Keratinocyte (primary cell): ENCODE measurements around the gene ARHGAP31. TPM values are rescaled to one million over a fixed set of nuclear protein-coding genes. Genes with fewer than 3 reads are reported as not detected.

Experiments used
- DNase-seq: peaks from one replicate; pipeline ENCODE4 v3.0.0-alpha.2; 2011; ENCODE audit warnings: low read depth, missing footprints, low spot score
- FAIRE-seq: peaks from 2 replicates; lab custom pipeline; 2011; peaks lifted over from hg19 to GRCh38; lab: Jason Lieb, UNC
- H2AFZ ChIP-seq: 2 replicates; pipeline ENCODE4 v1.6.0; 2012; ENCODE audit warnings: low read length, control low read depth, inconsistent platforms; ENCODE audit not compliant: control insufficient read depth
- H3K27ac ChIP-seq: 2 replicates; pipeline ENCODE4 v1.5.1; 2011; ENCODE audit warnings: low read length; ENCODE audit not compliant: control insufficient read depth, insufficient read depth
- H3K27me3 ChIP-seq: 3 replicates; pipeline ENCODE4 v1.6.0; 2011; ENCODE audit warnings: low read length; ENCODE audit not compliant: control insufficient read depth, insufficient read depth; ENCODE audit errors: extremely low read depth
- H3K36me3 ChIP-seq, 2 experiments: 2 replicates in 1 of 2; 3 replicates in 1 of 2; pipeline ENCODE4 v1.5.1; 2011; ENCODE audit warnings: low read length in 2 of 2, mild to moderate bottlenecking in 1 of 2; ENCODE audit not compliant: control insufficient read depth in 2 of 2, insufficient read depth in 2 of 2; ENCODE audit errors: extremely low read depth in 1 of 2
- H3K4me1 ChIP-seq: 3 replicates; pipeline ENCODE4 v1.5.1; 2011; ENCODE audit warnings: low read length; ENCODE audit not compliant: control insufficient read depth, insufficient read depth; ENCODE audit errors: extremely low read depth
- H3K4me2 ChIP-seq: 3 replicates; pipeline ENCODE4 v1.6.0; 2011; ENCODE audit warnings: low read depth, low read length; ENCODE audit not compliant: control insufficient read depth, insufficient read depth; ENCODE audit errors: extremely low read depth
- H3K4me3 ChIP-seq, 3 experiments: fragments of 200-600 bp in 1 of 3; sonication (generic) in 1 of 3; 2 replicates in 2 of 3; 3 replicates in 1 of 3; pipeline ENCODE4 v1.5.1; 2011 to 2016; ENCODE audit warnings: low read length in 3 of 3, mild to moderate bottlenecking in 3 of 3, control low read depth in 2 of 3, inconsistent platforms in 1 of 3, low read depth in 1 of 3, mixed read lengths in 1 of 3, mixed run types in 1 of 3, moderate library complexity in 1 of 3; ENCODE audit not compliant: control insufficient read depth in 2 of 3, insufficient read depth in 2 of 3; ENCODE audit errors: extremely low read depth in 1 of 3
- H3K79me2 ChIP-seq: 2 replicates; pipeline ENCODE4 v1.6.0; 2012; ENCODE audit warnings: low read length; ENCODE audit not compliant: control insufficient read depth, insufficient read depth
- H3K9ac ChIP-seq: 3 replicates; pipeline ENCODE4 v1.6.0; 2011; ENCODE audit warnings: low read length; ENCODE audit not compliant: control insufficient read depth, insufficient read depth; ENCODE audit errors: extremely low read depth
- H3K9me1 ChIP-seq: 3 replicates; pipeline ENCODE4 v1.6.0; 2011; ENCODE audit warnings: low read length; ENCODE audit not compliant: control insufficient read depth, insufficient read depth; ENCODE audit errors: extremely low read depth
- H3K9me3 ChIP-seq: 2 replicates; pipeline ENCODE4 v1.5.1; 2012; ENCODE audit warnings: low read depth, low read length; ENCODE audit not compliant: control insufficient read depth
- H4K20me1 ChIP-seq: 3 replicates; pipeline ENCODE4 v1.6.0; 2011; ENCODE audit warnings: low read length; ENCODE audit not compliant: control insufficient read depth, insufficient read depth; ENCODE audit errors: extremely low read depth
- EZH2 ChIP-seq: IDR thresholded peaks from one replicate; pipeline ENCODE4 v1.6.1; 2012; ENCODE audit warnings: inconsistent platforms, mild to moderate bottlenecking, low read length, moderate library complexity
- dilution Hi-C: fragments of 300-500 bp; cut with MboI; formaldehyde crosslinking; loops from one replicate; pipeline ENCODE4 v1.7.0; 2020; ENCODE audit warnings: low sequenced_read_pairs; ENCODE audit not compliant: extremely low pct_ligation_motif_present
- polyA plus RNA-seq, 5 experiments: library from polyadenylated mRNA; depleted of rRNA in 3 of 5; stranded (reverse) in 3 of 5; stranded (forward) in 1 of 5; unstranded in 1 of 5; fragments of >200 nt; gene quantifications; 1 replicate in 1 of 5; 2 replicates in 3 of 5; 3 replicates in 1 of 5; pipeline versions ENCODE4 v1.2.1 to v1.2.3, GENCODE V29; 2011 to 2012; ENCODE audit warnings: missing spikeins in 2 of 5, low read depth in 1 of 5, low replicate concordance in 1 of 5
- TF ChIP-seq, protein P1 (sequence below), 3 experiments: IDR thresholded peaks in 1 of 3; conservative IDR thresholded peaks in 1 of 3; optimal IDR thresholded peaks in 1 of 3; 2 replicates in 2 of 3; 3 replicates in 1 of 3; pipeline versions ENCODE3 to v1.5.1; 2011; ENCODE audit warnings: low read length in 3 of 3, mild to moderate bottlenecking in 3 of 3, moderate library complexity in 2 of 3, control low read depth in 1 of 3, inconsistent platforms in 1 of 3; ENCODE audit not compliant: insufficient read depth in 2 of 3; ENCODE audit errors: extremely low read depth in 1 of 3

ARHGAP31 gene
- polyA plus RNA-seq, 1 donor (not counting 4 experiments of a cell fraction or from before 2014, with no cell fraction given): 3.0 TPM

DNA sequence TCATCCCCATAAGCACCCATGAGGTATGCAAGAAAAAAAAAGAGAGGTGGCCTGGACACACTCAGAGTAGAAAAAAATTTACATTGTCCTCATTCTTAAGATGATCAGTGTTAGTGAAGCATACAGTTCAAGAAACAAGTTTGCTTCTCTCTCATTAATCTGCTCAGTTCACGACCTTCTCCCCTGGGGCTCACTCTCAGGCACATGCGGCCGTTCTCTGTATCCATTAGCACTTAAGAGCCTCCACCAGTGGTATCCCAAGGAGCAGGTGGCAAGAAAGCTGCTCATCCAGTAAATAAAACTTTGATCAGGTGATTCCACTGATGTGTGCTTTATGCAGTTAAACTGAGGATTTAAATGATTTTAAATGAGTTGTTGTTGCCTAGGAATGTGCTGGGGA is 57.4 kb downstream of the ARHGAP31 start:
- FAIRE-seq: no peak
- Histone ChIP-seq H3K9ac (no peak overlapping the region), H3K27ac (no peak overlapping the region), H3K9me1 (no peaks in the 10 kb centered on the region), H3K79me2 (no peaks in the 10 kb centered on the region), H4K20me1 (no peaks in the 10 kb centered on the region), H3K4me3 (no peak overlapping the region), H3K27me3 (no peaks in the 10 kb centered on the region), H3K4me2 (no peak overlapping the region), H3K9me3 (no peaks in the 10 kb centered on the region), H3K4me1 (no peaks in the 10 kb centered on the region), H2AFZ (no peak overlapping the region), H3K36me3 (no peaks in the 10 kb centered on the region)
- dilution Hi-C loops: no loop called here
- TF ChIP-seq, protein P1, sequence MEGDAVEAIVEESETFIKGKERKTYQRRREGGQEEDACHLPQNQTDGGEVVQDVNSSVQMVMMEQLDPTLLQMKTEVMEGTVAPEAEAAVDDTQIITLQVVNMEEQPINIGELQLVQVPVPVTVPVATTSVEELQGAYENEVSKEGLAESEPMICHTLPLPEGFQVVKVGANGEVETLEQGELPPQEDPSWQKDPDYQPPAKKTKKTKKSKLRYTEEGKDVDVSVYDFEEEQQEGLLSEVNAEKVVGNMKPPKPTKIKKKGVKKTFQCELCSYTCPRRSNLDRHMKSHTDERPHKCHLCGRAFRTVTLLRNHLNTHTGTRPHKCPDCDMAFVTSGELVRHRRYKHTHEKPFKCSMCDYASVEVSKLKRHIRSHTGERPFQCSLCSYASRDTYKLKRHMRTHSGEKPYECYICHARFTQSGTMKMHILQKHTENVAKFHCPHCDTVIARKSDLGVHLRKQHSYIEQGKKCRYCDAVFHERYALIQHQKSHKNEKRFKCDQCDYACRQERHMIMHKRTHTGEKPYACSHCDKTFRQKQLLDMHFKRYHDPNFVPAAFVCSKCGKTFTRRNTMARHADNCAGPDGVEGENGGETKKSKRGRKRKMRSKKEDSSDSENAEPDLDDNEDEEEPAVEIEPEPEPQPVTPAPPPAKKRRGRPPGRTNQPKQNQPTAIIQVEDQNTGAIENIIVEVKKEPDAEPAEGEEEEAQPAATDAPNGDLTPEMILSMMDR (optimal IDR thresholded peaks at IDR 0.05 in 1 of 3, IDR thresholded peaks at IDR 0.05 in 1 of 3, conservative IDR thresholded peaks at IDR 0.05 in 1 of 3; ENCODE audit: extremely low read depth in 1 of 3, insufficient read depth in 2 of 3, low read length in 3 of 3): no peak
- no peak for TF ChIP-seq EZH2
- no peak for DNase-seq

DNA sequence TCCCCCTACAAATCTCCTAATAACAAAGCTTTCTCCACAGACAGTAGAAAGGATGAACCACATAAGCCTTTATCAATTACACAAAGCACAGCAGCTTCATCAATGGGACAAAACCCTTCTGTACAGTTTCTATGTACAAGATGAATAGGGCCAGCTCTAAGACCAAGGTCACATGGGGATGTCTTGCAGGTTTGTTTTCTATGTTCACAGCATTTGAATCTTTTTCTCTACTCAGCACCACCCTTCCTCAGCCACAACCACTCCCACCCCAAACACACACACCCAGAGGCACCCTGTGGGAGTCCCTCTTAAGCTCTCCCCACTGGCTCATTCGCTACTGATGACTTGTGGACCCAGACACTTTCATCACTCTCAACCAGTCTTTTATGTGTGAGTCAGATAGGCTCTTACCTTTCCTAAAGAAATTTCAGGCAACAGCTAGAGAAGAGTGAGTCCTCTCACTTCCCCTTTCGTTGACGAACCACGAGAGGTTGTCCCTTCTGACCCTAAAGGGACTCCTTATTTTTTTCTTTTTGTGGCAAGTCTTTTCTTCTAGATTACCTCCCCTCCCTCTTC is 57.9 kb downstream of the ARHGAP31 start:
- Histone ChIP-seq H3K79me2 (no peaks in the 10 kb centered on the region), H3K4me2 (no peak overlapping the region), H3K27ac (no peak overlapping the region), H3K4me1 (peaks cover 4% of the 10 kb centered on the region), H3K9ac (no peak overlapping the region), H3K27me3 (no peaks in the 10 kb centered on the region), H4K20me1 (no peaks in the 10 kb centered on the region), H3K36me3 (no peaks in the 10 kb centered on the region), H2AFZ (no peak overlapping the region), H3K9me3 (no peaks in the 10 kb centered on the region), H3K4me3 (no peak overlapping the region), H3K9me1 (no peaks in the 10 kb centered on the region)
- no peak for DNase-seq
- dilution Hi-C loops: no loop called here
- TF ChIP-seq, protein P1 (optimal IDR thresholded peaks at IDR 0.05 in 1 of 3, IDR thresholded peaks at IDR 0.05 in 1 of 3, conservative IDR thresholded peaks at IDR 0.05 in 1 of 3; ENCODE audit: extremely low read depth in 1 of 3, insufficient read depth in 2 of 3, low read length in 3 of 3): no peak
- no peak for TF ChIP-seq EZH2
- FAIRE-seq: no peak
